H9 (cell line): Measurements from ENCODE around the gene WT1. TPM values are rescaled to one million over a fixed set of nuclear protein-coding genes. Genes with fewer than 3 reads are reported as not detected.

ENCODE experiments used
- DNase-seq: peaks from one replicate; pipeline ENCODE4 v3.0.0-alpha.2; 2017
- H2AFZ ChIP-seq: one replicate; pipeline ENCODE4 v1.6.1; 2013; ENCODE audit warnings: mild to moderate bottlenecking, low read length, control low read depth, moderate library complexity
- H2AK5ac ChIP-seq: 2 replicates; pipeline ENCODE4 v1.6.1; 2013; ENCODE audit warnings: low read length, control low read depth, mixed read lengths; ENCODE audit not compliant: insufficient read length
- H2BK120ac ChIP-seq: one replicate; pipeline ENCODE4 v1.6.1; 2013; ENCODE audit warnings: low read depth, mild to moderate bottlenecking, low read length, control low read depth, inconsistent platforms; ENCODE audit not compliant: poor library complexity, severe bottlenecking
- H2BK12ac ChIP-seq: 2 replicates; pipeline ENCODE4 v1.6.1; 2013; ENCODE audit warnings: low read length, control low read depth, mixed read lengths, low read depth; ENCODE audit not compliant: insufficient read length
- H2BK15ac ChIP-seq: 2 replicates; pipeline ENCODE4 v1.6.1; 2013; ENCODE audit warnings: low read depth, low read length, control low read depth
- H2BK20ac ChIP-seq: one replicate; pipeline ENCODE4 v1.6.1; 2013; ENCODE audit warnings: low read depth, mild to moderate bottlenecking, low read length, control low read depth, inconsistent platforms; ENCODE audit not compliant: poor library complexity, severe bottlenecking
- H2BK5ac ChIP-seq: 2 replicates; pipeline ENCODE4 v1.6.1; 2013; ENCODE audit warnings: low read length, control low read depth, mixed read lengths; ENCODE audit not compliant: insufficient read length
- H3K14ac ChIP-seq: 2 replicates; pipeline ENCODE4 v1.6.1; 2013; ENCODE audit warnings: low read length, control low read depth; ENCODE audit not compliant: insufficient read depth
- H3K18ac ChIP-seq: 2 replicates; pipeline ENCODE4 v1.6.1; 2013; ENCODE audit warnings: low read depth, mild to moderate bottlenecking, mixed read lengths, low read length, control low read depth; ENCODE audit not compliant: insufficient read length
- H3K23ac ChIP-seq: 2 replicates; pipeline ENCODE4 v1.6.1; 2013; ENCODE audit warnings: low read length, control low read depth, mixed read lengths, low read depth; ENCODE audit not compliant: insufficient read length
- H3K23me2 ChIP-seq: 2 replicates; pipeline ENCODE4 v1.6.1; 2013; ENCODE audit warnings: low read depth, mild to moderate bottlenecking, mixed read lengths, low read length, control low read depth; ENCODE audit not compliant: insufficient read length, poor library complexity, severe bottlenecking
- H3K27ac ChIP-seq: 2 replicates; pipeline ENCODE4 v1.5.1; 2013; ENCODE audit warnings: low read length, control low read depth, mixed read lengths, low read depth; ENCODE audit not compliant: insufficient read length
- H3K27me3 ChIP-seq: 2 replicates; pipeline ENCODE4 v1.6.1; 2013; ENCODE audit warnings: low read length, control low read depth, inconsistent platforms; ENCODE audit not compliant: insufficient read depth
- H3K4ac ChIP-seq: 2 replicates; pipeline ENCODE4 v1.6.1; 2013; ENCODE audit warnings: low read depth, mild to moderate bottlenecking, control low read depth, inconsistent platforms, low read length, moderate library complexity
- H3K4me1 ChIP-seq: 2 replicates; pipeline ENCODE4 v1.6.1; 2013; ENCODE audit warnings: low read length, control low read depth, inconsistent platforms; ENCODE audit not compliant: insufficient read depth
- H3K4me2 ChIP-seq: 2 replicates; pipeline ENCODE4 v1.6.1; 2013; ENCODE audit warnings: low read length, control low read depth, mixed read lengths; ENCODE audit not compliant: insufficient read length, insufficient read depth
- H3K56ac ChIP-seq: 2 replicates; pipeline ENCODE4 v1.6.1; 2013; ENCODE audit warnings: low read depth, mild to moderate bottlenecking, mixed read lengths, low read length, control low read depth; ENCODE audit not compliant: insufficient read length
- H3K79me1 ChIP-seq: 2 replicates; pipeline ENCODE4 v1.6.1; 2013; ENCODE audit warnings: low read depth, mild to moderate bottlenecking, moderate library complexity, low read length, control low read depth, inconsistent platforms; ENCODE audit not compliant: insufficient read depth, poor library complexity, severe bottlenecking
- H3K79me2 ChIP-seq: 2 replicates; pipeline ENCODE4 v1.6.1; 2013; ENCODE audit warnings: low read length, control low read depth, inconsistent platforms; ENCODE audit not compliant: insufficient read depth
- H3K9ac ChIP-seq: 2 replicates; pipeline ENCODE4 v1.6.1; 2013; ENCODE audit warnings: low read length, control low read depth, mixed read lengths; ENCODE audit not compliant: insufficient read length; ENCODE audit errors: extremely low read depth
- H3K9me3 ChIP-seq: one replicate; pipeline ENCODE4 v1.6.1; 2013; ENCODE audit warnings: low read depth, low read length, inconsistent platforms; ENCODE audit not compliant: control insufficient read depth
- H3T11ph ChIP-seq: one replicate; pipeline ENCODE4 v1.6.1; 2013; ENCODE audit warnings: mild to moderate bottlenecking, low read length, control low read depth, inconsistent platforms
- H4K20me1 ChIP-seq: one replicate; pipeline ENCODE4 v1.6.1; 2013; ENCODE audit not compliant: control insufficient read depth, insufficient read length, insufficient read depth
- H4K5ac ChIP-seq: 2 replicates; pipeline ENCODE4 v1.6.1; 2013; ENCODE audit warnings: low read depth, mild to moderate bottlenecking, mixed read lengths, low read length, control low read depth; ENCODE audit not compliant: insufficient read length
- H4K8ac ChIP-seq: replicated peaks from 2 replicates; pipeline ENCODE4 v1.6.1; 2013; ENCODE audit warnings: low read length, control low read depth, mixed read lengths, low read depth; ENCODE audit not compliant: insufficient read length
- H4K91ac ChIP-seq: 2 replicates; pipeline ENCODE4 v1.6.1; 2013; ENCODE audit warnings: low read depth, mild to moderate bottlenecking, moderate library complexity, mixed read lengths, low read length, control low read depth; ENCODE audit not compliant: insufficient read length
- H3K27ac Mint-ChIP-seq, 3 experiments: 2 replicates in 2 of 3; 3 replicates in 1 of 3; pipeline ENCODE4 v1.8.0; 2020 to 2021; ENCODE audit warnings: mixed read lengths in 3 of 3, mild to moderate bottlenecking in 1 of 3, moderate library complexity in 1 of 3
- H3K27me3 Mint-ChIP-seq: 2 replicates; pipeline ENCODE4 v1.8.0; 2021; ENCODE audit warnings: low read depth, mild to moderate bottlenecking, moderate library complexity, mixed read lengths
- H3K36me3 Mint-ChIP-seq, 3 experiments: 2 replicates in 2 of 3; 3 replicates in 1 of 3; pipeline ENCODE4 v1.8.0; 2020 to 2021; ENCODE audit warnings: low read depth in 3 of 3, mixed read lengths in 3 of 3; ENCODE audit not compliant: insufficient read depth in 1 of 3
- H3K4me1 Mint-ChIP-seq, 2 experiments: 2 replicates each; pipeline ENCODE4 v1.8.0; 2020; ENCODE audit warnings: mixed read lengths in 2 of 2
- H3K4me3 Mint-ChIP-seq, 2 experiments: 2 replicates in 1 of 2; 3 replicates in 1 of 2; pipeline ENCODE4 v1.8.0; 2020 to 2021; ENCODE audit warnings: mild to moderate bottlenecking in 2 of 2, mixed read lengths in 2 of 2, moderate library complexity in 1 of 2
- H3K9me3 Mint-ChIP-seq, 2 experiments: 2 replicates in 1 of 2; 3 replicates in 1 of 2; pipeline ENCODE4 v1.8.0; 2020; ENCODE audit warnings: mild to moderate bottlenecking in 2 of 2, mixed read lengths in 2 of 2, moderate library complexity in 1 of 2
- CTCF ChIP-seq: fragments of 200-600 bp; sonication (generic); conservative IDR thresholded peaks from 3 replicates; pipeline ENCODE4 v1.8.0; 2021; ENCODE audit warnings: antibody characterized with exemption, mild to moderate bottlenecking
- WGBS: extraction: QIAGEN DNeasy Blood & Tissue Kit; methylation state at CpG from one replicate; pipeline ENCODE4 v1.1.7; 2013; ENCODE audit warnings: missing lambda C conversion rate, low lambda C conversion rate, mixed read lengths; ENCODE audit not compliant: insufficient read length; ENCODE audit errors: extremely low coverage; 5-methylcytosine and 5-hydroxymethylcytosine counted together
- total RNA-seq: library from RNA; stranded (reverse); gene quantifications from 2 replicates; pipeline ENCODE4 v1.2.1, GENCODE V29; 2021

Gene WT1
- total RNA-seq, 1 experiment from 2014 or later, result 0.20 TPM

GRCh38 chr11:32400670-32401369, 34.5 kb downstream of the WT1 start:
- H3K27me3 ChIP-seq, result no peaks in the 10 kb centered on the region
- Mint-ChIP-seq H3K27ac (no peak overlapping the region), H3K4me1 (peaks cover 7 to 13% of the 10 kb centered on the region in 2 experiments), H3K4me3 (no peak overlapping the region), H3K27me3 (peaks cover 10% of the 10 kb centered on the region), H3K36me3 (no peaks in the 10 kb centered on the region), H3K9me3 (no peaks in the 10 kb centered on the region)
- no peaks in the 10 kb centered on the region for H3K79me2 ChIP-seq
- H2BK15ac ChIP-seq, result no peak overlapping the region
- H3K4me1 ChIP-seq, result no peaks in the 10 kb centered on the region
- H2BK20ac ChIP-seq, result no peak overlapping the region
- H3K9ac ChIP-seq, result no peak overlapping the region
- no peak overlapping the region for H3K14ac ChIP-seq
- no peak overlapping the region for H2BK12ac ChIP-seq
- TF ChIP-seq CTCF, result no peak
- H3K9me3 ChIP-seq, result no peaks in the 10 kb centered on the region
- H3K27ac ChIP-seq, result no peak overlapping the region
- no peak overlapping the region for H3K56ac ChIP-seq
- no peak overlapping the region for H3K18ac ChIP-seq
- no peak overlapping the region for H4K5ac ChIP-seq
- H2AK5ac ChIP-seq, result no peak overlapping the region
- H4K91ac ChIP-seq, result no peak overlapping the region
- H2AFZ ChIP-seq, result no peak overlapping the region
- H3K23ac ChIP-seq, result no peak overlapping the region
- no peaks in the 10 kb centered on the region for H3K23me2 ChIP-seq
- H2BK5ac ChIP-seq, result no peak overlapping the region
- no peak overlapping the region for H3T11ph ChIP-seq
- WGBS, result no CpG with 5 or more reads among the region's 5 CpGs
- H3K4ac ChIP-seq, result no peak overlapping the region
- H2BK120ac ChIP-seq, result no peak overlapping the region
- no peak for DNase-seq
- H4K8ac ChIP-seq, result no peak overlapping the region
- no peaks in the 10 kb centered on the region for H4K20me1 ChIP-seq
- no peaks in the 10 kb centered on the region for H3K79me1 ChIP-seq
- no peak overlapping the region for H3K4me2 ChIP-seq
